Fibroblast of villous mesenchyme (primary cell): ENCODE data around the gene SNX19. TPM values are rescaled to one million over a fixed set of nuclear protein-coding genes. Genes with fewer than 3 reads are reported as not detected.
A peak's percentile ranks its signal among the peaks of the same experiment; 100 is the strongest.

Experiments
- DNase-seq: peaks from one replicate; pipeline ENCODE4 v3.0.0-alpha.2; 2010; ENCODE audit warnings: low read depth
- H3K4me3 ChIP-seq: 2 replicates; pipeline ENCODE4 v1.5.1; 2011; ENCODE audit warnings: low read depth, mild to moderate bottlenecking, low read length
- CTCF ChIP-seq: IDR thresholded peaks from 2 replicates; pipeline ENCODE4 v1.5.1; 2012; ENCODE audit warnings: low read depth, mild to moderate bottlenecking, low read length; ENCODE audit not compliant: insufficient read depth
- total RNA-seq: library from RNA; depleted of rRNA; stranded (reverse); fragments of >200 nt; gene quantifications from 2 replicates; pipeline ENCODE4 v1.2.3, GENCODE V29; 2012

SNX19 gene
- total RNA-seq, 1 donor = 96.3 TPM

GRCh38 chr11:130837194-130837593 is 79.1 kb downstream of the SNX19 start:
- TF ChIP-seq CTCF = no peak
- H3K4me3 ChIP-seq = no peak overlapping the region
- DNase-seq = no peak

- TF ChIP-seq CTCF = no peak
- H3K4me3 ChIP-seq = no peak overlapping the region
- peak; percentile 28 for DNase-seq
Measured at GRCh38 chr11:130834886-130835285, 81.4 kb downstream of the SNX19 start.

GRCh38 chr11:130832566-130833425 is 83.5 kb downstream of the SNX19 start:
- DNase-seq = peak; percentile 17
- no peak for TF ChIP-seq CTCF
- no peak overlapping the region for H3K4me3 ChIP-seq

- no peak overlapping the region for H3K4me3 ChIP-seq
- DNase-seq = no peak
- no peak for TF ChIP-seq CTCF
Measured at GRCh38 chr11:130831976-130832375, 84.3 kb downstream of the SNX19 start.

GRCh38 chr11:130831506-130831905 is 84.8 kb downstream of the SNX19 start:
- DNase-seq = no peak

GRCh38 chr11:130830566-130830965 is 85.7 kb downstream of the SNX19 start:
- H3K4me3 ChIP-seq = no peak overlapping the region
- no peak for DNase-seq
- no peak for TF ChIP-seq CTCF

More at GRCh38 chr11:130831506-130831905, 84.8 kb downstream of the SNX19 start:
- no peak for TF ChIP-seq CTCF
- H3K4me3 ChIP-seq = no peak overlapping the region
